ENCODE measurements around the gene MYPN.
"Not testable (repeated sequence)": the region's sequence is repeated elsewhere in the genome, so short reads cannot be mapped to it uniquely, and the experiment has no call there.

Gene MYPN

GRCh38 chr10:68192113-68192512 is 82.8 kb downstream of the MYPN start:
- no peak overlapping the region for H3K4me3 Mint-ChIP-seq
- no peaks in the 10 kb centered on the region for H3K9me3 Mint-ChIP-seq
- no peak for ATAC-seq
- H3K27ac Mint-ChIP-seq: no peak overlapping the region
- no peak for DNase-seq
- no peaks in the 10 kb centered on the region for H3K36me3 Mint-ChIP-seq (ENCODE audit: low read depth)
- H3K4me1 Mint-ChIP-seq: no peaks in the 10 kb centered on the region
- H3K27me3 Mint-ChIP-seq: peaks cover 3% of the 10 kb centered on the region

DNA sequence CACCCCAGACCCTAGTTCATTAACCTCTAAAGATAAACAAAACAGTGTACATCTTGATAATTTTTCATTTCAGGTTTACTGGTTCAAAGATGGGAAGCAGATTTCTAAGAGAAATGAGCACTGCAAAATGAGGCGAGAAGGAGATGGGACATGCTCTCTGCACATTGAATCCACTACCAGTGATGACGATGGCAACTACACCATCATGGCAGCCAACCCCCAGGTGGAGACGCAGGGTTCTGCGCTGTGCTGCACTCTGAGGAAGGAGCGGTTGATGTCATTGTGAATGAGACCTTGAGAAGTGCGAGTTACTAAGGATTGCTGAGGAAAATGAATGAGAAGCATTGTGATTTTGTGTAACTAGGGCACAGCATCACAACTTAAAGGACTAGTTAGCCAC is 85.0 kb downstream of the MYPN start:
- H3K27ac Mint-ChIP-seq: no peak overlapping the region
- H3K4me3 Mint-ChIP-seq: no peak overlapping the region

DNA sequence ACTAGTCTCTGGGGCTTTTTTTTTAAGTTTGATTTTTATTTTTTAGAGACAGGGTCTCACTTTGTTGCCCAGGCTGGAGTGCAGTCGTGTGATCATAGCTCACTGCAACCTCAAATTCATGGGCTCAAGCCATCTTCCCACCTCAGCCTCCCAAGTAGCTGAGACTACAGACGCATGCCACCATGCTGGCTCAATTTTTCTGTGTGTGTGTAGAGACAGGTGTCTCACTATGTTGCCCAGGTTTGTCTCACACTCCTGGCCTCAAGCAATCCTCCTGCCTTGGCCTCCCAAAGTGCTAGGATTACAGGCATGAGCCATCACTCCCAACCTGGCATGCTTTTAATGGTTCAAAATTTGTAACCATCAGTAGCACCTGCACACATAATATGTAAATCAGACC is 86.5 kb downstream of the MYPN start:
- not testable (repeated sequence) for H3K4me1 Mint-ChIP-seq; DNase-seq; H3K36me3 Mint-ChIP-seq (ENCODE audit: low read depth); ATAC-seq; H3K27ac Mint-ChIP-seq; H3K4me3 Mint-ChIP-seq; H3K9me3 Mint-ChIP-seq
- H3K27me3 Mint-ChIP-seq: peaks cover 18% of the 10 kb centered on the region

More for the DNA sequence above, 85.0 kb downstream of the MYPN start:
- Mint-ChIP-seq H3K36me3 (ENCODE audit: low read depth) (no peaks in the 10 kb centered on the region), H3K4me1 (no peaks in the 10 kb centered on the region), H3K9me3 (no peaks in the 10 kb centered on the region), H3K27me3 (peaks cover 11% of the 10 kb centered on the region)
- ATAC-seq (no peak), DNase-seq (no peak)

DNA sequence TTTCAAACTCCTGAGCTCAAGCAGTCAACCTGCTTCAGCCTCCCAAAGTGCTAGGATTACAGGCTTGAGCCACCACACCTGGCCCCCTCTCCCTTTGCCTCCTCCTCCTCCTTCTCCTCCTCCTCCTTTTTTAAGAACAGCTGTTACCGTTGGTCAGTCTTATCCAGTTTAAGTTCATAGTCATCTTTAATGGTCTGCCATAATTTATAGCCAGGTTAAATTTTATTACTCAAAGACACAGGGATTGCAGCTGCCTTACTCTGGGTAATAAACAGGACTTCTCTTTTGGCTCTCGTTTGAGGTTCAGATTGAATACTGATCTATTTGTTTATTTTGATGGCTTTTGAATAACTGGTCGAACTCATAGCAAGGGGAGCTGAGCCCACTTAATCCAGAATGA is 87.4 kb downstream of the MYPN start:
- no peaks in the 10 kb centered on the region for H3K9me3 Mint-ChIP-seq
- H3K27me3 Mint-ChIP-seq: peaks cover 21% of the 10 kb centered on the region
- ATAC-seq: no peak
- H3K36me3 Mint-ChIP-seq (ENCODE audit: low read depth): no peaks in the 10 kb centered on the region
- DNase-seq: no peak
- no peak overlapping the region for H3K27ac Mint-ChIP-seq
- no peaks in the 10 kb centered on the region for H3K4me1 Mint-ChIP-seq
- H3K4me3 Mint-ChIP-seq: no peak overlapping the region

DNA sequence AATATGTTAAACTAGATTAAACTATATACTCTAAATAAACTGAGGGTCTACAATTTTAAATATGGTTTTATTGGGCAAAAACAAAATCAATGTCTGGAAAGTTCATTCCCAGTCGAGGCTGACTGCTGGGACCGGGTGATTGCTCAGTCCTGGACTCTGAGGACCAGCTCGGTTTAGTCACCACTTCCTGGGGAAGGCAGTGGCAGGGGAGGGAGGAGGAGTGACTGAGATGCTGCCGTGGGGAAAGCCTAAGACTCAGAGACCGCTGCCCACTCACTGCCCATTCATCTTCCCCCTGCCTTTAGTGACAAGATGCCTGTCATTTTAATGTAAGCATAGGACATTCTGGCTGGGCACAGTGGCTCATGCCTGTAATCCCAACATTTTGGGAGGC is 93.7 kb downstream of the MYPN start:
- H3K27me3 Mint-ChIP-seq: peaks cover 24% of the 10 kb centered on the region
- H3K4me1 Mint-ChIP-seq: no peaks in the 10 kb centered on the region
- no peaks in the 10 kb centered on the region for H3K36me3 Mint-ChIP-seq (ENCODE audit: low read depth)
- DNase-seq (peak; percentile 12), ATAC-seq (peak; percentile 40)
- no peak overlapping the region for H3K4me3 Mint-ChIP-seq
- H3K27ac Mint-ChIP-seq: no peak overlapping the region
- no peaks in the 10 kb centered on the region for H3K9me3 Mint-ChIP-seq

- H3K4me3 Mint-ChIP-seq: no peak overlapping the region
- peaks cover 4% of the 10 kb centered on the region for H3K27me3 Mint-ChIP-seq
- no peaks in the 10 kb centered on the region for H3K36me3 Mint-ChIP-seq (ENCODE audit: low read depth)
- no peaks in the 10 kb centered on the region for H3K4me1 Mint-ChIP-seq
- no peaks in the 10 kb centered on the region for H3K9me3 Mint-ChIP-seq
- H3K27ac Mint-ChIP-seq: no peak overlapping the region
- ATAC-seq: no peak
- DNase-seq: peak; percentile 20
These were observed 99.2 kb downstream of the MYPN start for GRCh38 chr10:68208424-68209042.

GRCh38 chr10:68211669-68212068 is 102.4 kb downstream of the MYPN start:
- no peak overlapping the region for H3K27ac Mint-ChIP-seq
- ATAC-seq (no peak), DNase-seq (no peak)
- H3K27me3 Mint-ChIP-seq: no peaks in the 10 kb centered on the region
- H3K4me1 Mint-ChIP-seq: no peaks in the 10 kb centered on the region
- H3K9me3 Mint-ChIP-seq: no peaks in the 10 kb centered on the region
- H3K36me3 Mint-ChIP-seq (ENCODE audit: low read depth): no peaks in the 10 kb centered on the region
- no peak overlapping the region for H3K4me3 Mint-ChIP-seq

DNA sequence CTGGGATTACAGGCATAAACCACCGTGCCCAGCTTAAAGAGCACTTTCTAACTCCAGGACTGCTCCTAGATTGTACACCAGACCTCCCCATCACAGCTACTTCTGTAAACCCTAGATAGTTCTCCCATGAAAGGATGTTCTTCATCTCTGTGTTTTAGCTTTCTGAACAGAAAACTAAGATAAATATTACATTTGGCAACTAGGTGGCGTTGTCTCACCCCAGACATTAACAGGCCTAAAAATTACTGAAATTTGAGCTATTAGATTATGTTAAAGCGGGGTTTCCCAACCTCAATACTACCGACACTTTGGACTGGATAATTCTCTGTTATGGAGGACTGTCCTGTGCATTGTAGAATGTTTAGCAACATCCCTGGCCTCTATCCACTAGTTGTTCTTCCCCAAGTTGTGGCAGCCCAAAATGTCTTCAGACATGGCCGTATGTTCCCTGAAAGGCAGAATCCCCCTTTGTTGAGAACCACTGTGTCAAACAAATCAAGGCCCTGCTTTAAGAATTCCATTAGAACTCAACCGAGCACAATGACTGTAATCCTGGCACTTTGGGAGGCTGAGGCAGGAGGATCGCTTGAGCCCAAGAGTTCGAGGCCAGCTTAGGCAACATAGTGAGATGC is 103.5 kb downstream of the MYPN start:
- ATAC-seq: no peak
- no peak for DNase-seq
- H3K9me3 Mint-ChIP-seq: no peaks in the 10 kb centered on the region

DNA sequence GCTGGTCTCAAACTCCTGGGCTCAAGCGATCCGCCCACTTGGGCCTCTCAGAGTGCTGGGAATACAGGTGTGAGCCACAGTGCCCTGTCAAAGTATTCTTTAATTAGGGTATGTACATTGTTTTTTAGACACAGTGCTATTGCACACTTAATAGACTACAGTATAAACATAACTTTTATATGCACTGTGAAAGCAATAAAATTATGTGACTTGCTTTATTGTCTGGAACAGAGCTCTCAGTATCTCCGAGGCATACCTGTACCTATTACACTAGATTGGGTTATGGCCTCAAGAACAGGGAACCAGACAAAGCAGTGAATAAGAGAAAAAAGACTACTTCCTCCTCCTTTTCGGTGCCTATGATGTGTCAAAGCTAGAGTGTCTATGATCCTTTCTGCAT is 109.5 kb downstream of the MYPN start:
- Mint-ChIP-seq H3K9me3 (no peaks in the 10 kb centered on the region), H3K4me3 (no peak overlapping the region), H3K27me3 (peaks cover 2% of the 10 kb centered on the region), H3K36me3 (ENCODE audit: low read depth) (no peaks in the 10 kb centered on the region), H3K4me1 (no peaks in the 10 kb centered on the region), H3K27ac (no peak overlapping the region)
- ATAC-seq (no peak), DNase-seq (no peak)

More for the DNA sequence above, 103.5 kb downstream of the MYPN start:
- no peaks in the 10 kb centered on the region for H3K27me3 Mint-ChIP-seq
- H3K4me1 Mint-ChIP-seq: no peaks in the 10 kb centered on the region
- H3K27ac Mint-ChIP-seq: no peak overlapping the region
- H3K36me3 Mint-ChIP-seq (ENCODE audit: low read depth): no peaks in the 10 kb centered on the region
- H3K4me3 Mint-ChIP-seq: no peak overlapping the region

DNA sequence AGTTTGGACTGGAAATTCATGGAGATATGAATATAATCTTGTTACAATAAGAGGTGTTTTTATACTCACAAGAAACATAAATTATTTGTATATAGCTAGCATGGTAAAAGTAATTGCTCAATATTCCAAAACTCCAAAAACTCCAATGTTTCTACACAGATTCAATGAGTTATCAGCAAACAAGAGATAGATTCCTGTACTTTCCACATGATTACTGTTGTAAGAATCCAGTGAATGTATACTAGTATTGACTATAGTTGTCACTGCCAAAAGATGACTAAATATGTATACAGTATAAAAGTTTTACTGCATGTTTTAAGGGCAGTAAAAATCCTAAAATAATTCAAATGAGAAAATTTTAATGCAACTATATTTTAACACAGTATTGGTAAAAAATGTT is 111.9 kb downstream of the MYPN start:
- Mint-ChIP-seq H3K4me3 (no peak overlapping the region), H3K36me3 (ENCODE audit: low read depth) (no peaks in the 10 kb centered on the region), H3K27ac (no peak overlapping the region), H3K4me1 (no peaks in the 10 kb centered on the region), H3K27me3 (peaks cover 2% of the 10 kb centered on the region), H3K9me3 (no peaks in the 10 kb centered on the region)
- ATAC-seq (no peak), DNase-seq (no peak)

DNA sequence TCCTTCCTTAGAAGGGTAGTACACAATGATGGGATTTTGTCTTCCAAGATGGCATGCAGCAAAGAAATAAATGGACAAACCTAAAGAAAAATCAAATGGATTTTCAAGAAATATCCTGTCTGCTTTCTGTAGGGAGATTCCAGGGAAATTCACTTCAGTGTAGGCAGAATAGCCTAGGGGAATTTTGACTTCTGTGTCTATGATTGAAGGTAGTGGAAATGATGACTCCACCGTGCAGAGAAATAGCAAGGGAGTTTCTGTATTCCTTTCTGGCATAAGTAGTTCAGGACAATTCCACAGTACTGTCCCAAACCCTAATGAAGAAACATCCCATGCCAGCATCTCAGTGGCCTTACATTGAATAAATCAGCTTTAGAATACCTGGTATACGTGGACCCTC is 113.1 kb downstream of the MYPN start:
- Mint-ChIP-seq H3K27ac (no peak overlapping the region), H3K4me3 (no peak overlapping the region), H3K27me3 (peaks cover 2% of the 10 kb centered on the region), H3K4me1 (no peaks in the 10 kb centered on the region), H3K36me3 (ENCODE audit: low read depth) (no peaks in the 10 kb centered on the region), H3K9me3 (no peaks in the 10 kb centered on the region)
- ATAC-seq (no peak), DNase-seq (no peak)

DNA sequence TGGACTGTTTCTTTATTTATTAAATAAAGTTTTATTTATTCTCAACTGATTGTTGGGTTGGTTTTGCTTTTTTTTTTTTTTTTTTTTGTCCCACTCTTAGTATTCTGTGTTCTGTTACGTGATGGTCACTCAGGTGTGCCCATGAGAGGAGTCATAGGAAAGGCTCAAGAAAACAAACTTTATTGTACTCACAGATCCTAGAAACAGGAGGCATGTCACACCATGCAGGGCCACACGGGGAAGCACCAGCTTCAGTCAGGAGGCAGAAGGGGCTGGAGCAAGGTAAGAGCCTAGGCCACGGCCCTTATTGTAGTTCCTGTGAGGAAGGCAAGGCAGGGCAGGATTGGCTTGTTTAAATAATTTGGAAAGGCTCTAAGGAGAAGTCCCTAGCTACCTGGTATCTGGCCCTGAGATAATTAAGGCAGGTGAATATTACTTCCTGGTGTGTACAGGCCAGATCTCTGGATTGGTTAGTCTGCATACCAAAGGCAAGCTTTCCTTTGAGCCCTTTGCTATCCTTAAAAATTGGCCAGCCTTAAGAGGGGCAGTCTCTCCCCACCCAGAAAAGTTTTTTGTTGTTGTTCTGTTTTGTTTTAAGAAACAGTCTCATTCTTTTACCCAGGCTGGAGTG is 114.4 kb downstream of the MYPN start:
- Mint-ChIP-seq H3K4me3 (no peak overlapping the region), H3K27me3 (peaks cover 10% of the 10 kb centered on the region), H3K36me3 (ENCODE audit: low read depth) (no peaks in the 10 kb centered on the region), H3K27ac (no peak overlapping the region), H3K4me1 (no peaks in the 10 kb centered on the region), H3K9me3 (no peaks in the 10 kb centered on the region)
- DNase-seq (no peak), ATAC-seq (no peak)

- ATAC-seq (no peak), DNase-seq (no peak)
- H3K9me3 Mint-ChIP-seq: no peaks in the 10 kb centered on the region
- no peak overlapping the region for H3K27ac Mint-ChIP-seq
- no peaks in the 10 kb centered on the region for H3K4me1 Mint-ChIP-seq
- no peak overlapping the region for H3K4me3 Mint-ChIP-seq
- H3K36me3 Mint-ChIP-seq (ENCODE audit: low read depth): no peaks in the 10 kb centered on the region
- peaks cover 20% of the 10 kb centered on the region for H3K27me3 Mint-ChIP-seq
These were observed 115.5 kb downstream of the MYPN start for GRCh38 chr10:68224810-68225209.

- H3K27ac Mint-ChIP-seq: no peak overlapping the region
- H3K4me1 Mint-ChIP-seq: peaks cover 8% of the 10 kb centered on the region
- H3K4me3 Mint-ChIP-seq: peak overlapping the region; percentile 71
- H3K36me3 Mint-ChIP-seq (ENCODE audit: low read depth): no peaks in the 10 kb centered on the region
- no peak for ATAC-seq
- peaks cover 48% of the 10 kb centered on the region for H3K27me3 Mint-ChIP-seq
- DNase-seq: no peak
- no peaks in the 10 kb centered on the region for H3K9me3 Mint-ChIP-seq
These were observed 121.0 kb downstream of the MYPN start for GRCh38 chr10:68230268-68230667.

GRCh38 chr10:68231106-68231816 is 122.0 kb downstream of the MYPN start:
- Mint-ChIP-seq H3K4me1 (peaks cover 8% of the 10 kb centered on the region), H3K9me3 (no peaks in the 10 kb centered on the region), H3K4me3 (peak overlapping the region; percentile 71), H3K27ac (no peak overlapping the region), H3K36me3 (ENCODE audit: low read depth) (no peaks in the 10 kb centered on the region), H3K27me3 (peaks cover 48% of the 10 kb centered on the region)
- peak; percentile 38 for DNase-seq
- ATAC-seq: peak; percentile 90
